ENCODE measurements around the gene VASN. TPM values are rescaled to one million over a fixed set of nuclear protein-coding genes. Genes with fewer than 3 reads are reported as not detected.

The VASN gene
- total RNA-seq, 1 donor from 2014 or later = 33.7 TPM

GRCh38 chr16:4426722-4427372 lies 55.2 kb downstream of the VASN start:
- peak overlapping the region; percentile 98 for H3K4me3 ChIP-seq (ENCODE audit: low read depth, low read length)
- DNase-seq (ENCODE audit: low read depth) = no peak
- TF ChIP-seq CTCF (conservative IDR thresholded peaks at IDR 0.05; ENCODE audit: low read depth, low read length) = no peak

GRCh38 chr16:4428500-4428899 lies 56.9 kb downstream of the VASN start:
- no peak overlapping the region for H3K4me3 ChIP-seq (ENCODE audit: low read depth, low read length)
- DNase-seq (ENCODE audit: low read depth) = no peak
- no peak for TF ChIP-seq CTCF (conservative IDR thresholded peaks at IDR 0.05; ENCODE audit: low read depth, low read length)

DNA sequence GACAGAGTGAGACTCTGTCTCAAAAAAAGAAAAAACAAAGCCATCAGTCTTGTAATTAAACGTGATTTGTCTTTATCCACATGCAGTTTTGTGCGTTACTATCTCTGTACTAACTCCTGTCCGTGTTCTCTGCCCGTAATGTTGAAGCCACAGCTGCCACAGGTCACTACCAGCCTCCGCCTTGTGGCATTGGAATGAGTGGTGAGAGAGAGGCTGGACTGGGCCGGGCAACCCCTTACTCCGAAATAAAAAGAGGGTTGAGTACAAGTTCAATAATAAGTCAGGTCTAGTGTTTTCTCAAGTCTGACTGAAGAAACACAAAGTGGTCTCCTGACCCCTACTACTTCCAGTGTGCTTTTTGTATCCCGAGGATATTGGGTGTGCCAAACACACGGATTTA lies 59.4 kb downstream of the VASN start:
- DNase-seq (ENCODE audit: low read depth) = no peak
- H3K4me3 ChIP-seq (ENCODE audit: low read depth, low read length) = no peak overlapping the region

More for the DNA sequence above, 59.4 kb downstream of the VASN start:
- TF ChIP-seq CTCF (conservative IDR thresholded peaks at IDR 0.05; ENCODE audit: low read depth, low read length) = no peak

Other genes starting within 250 kb of the VASN start
- gene SRL, start 129.8 kb upstream of the VASN start, total RNA-seq = not detected in 2 replicates
- gene TFAP4, start 98.8 kb upstream of the VASN start, total RNA-seq = 4.0 and 10.5 TPM in 2 replicates
- 2.2 and 4.6 TPM in 2 replicates for gene GLIS2, start 55.8 kb upstream of the VASN start, total RNA-seq
- gene PAM16, start 20.5 kb upstream of the VASN start, total RNA-seq = 75.1 and 87.4 TPM in 2 replicates
- gene CORO7, start 44.7 kb downstream of the VASN start, total RNA-seq = 35.5 and 101 TPM in 2 replicates
- 40.6 and 70.1 TPM in 2 replicates for gene DNAJA3, start 54.0 kb downstream of the VASN start, total RNA-seq
- 120 and 177 TPM in 2 replicates for gene NMRAL1, start 102.8 kb downstream of the VASN start, total RNA-seq
- gene HMOX2, start 104.5 kb downstream of the VASN start, total RNA-seq = 75.9 and 105 TPM in 2 replicates
- gene CDIP1, start 166.9 kb downstream of the VASN start, total RNA-seq = 13.8 and 30.3 TPM in 2 replicates
- not detected in 2 replicates for gene C16orf96, start 184.5 kb downstream of the VASN start, total RNA-seq
- gene UBALD1, start 243.0 kb downstream of the VASN start, total RNA-seq = 9.2 and 10.4 TPM in 2 replicates